ENCODE measurements around the gene ALOX12B.
"Not testable (repeated sequence)": the region's sequence is repeated elsewhere in the genome, so short reads cannot be mapped to it uniquely, and the experiment has no call there.

Gene ALOX12B

DNA sequence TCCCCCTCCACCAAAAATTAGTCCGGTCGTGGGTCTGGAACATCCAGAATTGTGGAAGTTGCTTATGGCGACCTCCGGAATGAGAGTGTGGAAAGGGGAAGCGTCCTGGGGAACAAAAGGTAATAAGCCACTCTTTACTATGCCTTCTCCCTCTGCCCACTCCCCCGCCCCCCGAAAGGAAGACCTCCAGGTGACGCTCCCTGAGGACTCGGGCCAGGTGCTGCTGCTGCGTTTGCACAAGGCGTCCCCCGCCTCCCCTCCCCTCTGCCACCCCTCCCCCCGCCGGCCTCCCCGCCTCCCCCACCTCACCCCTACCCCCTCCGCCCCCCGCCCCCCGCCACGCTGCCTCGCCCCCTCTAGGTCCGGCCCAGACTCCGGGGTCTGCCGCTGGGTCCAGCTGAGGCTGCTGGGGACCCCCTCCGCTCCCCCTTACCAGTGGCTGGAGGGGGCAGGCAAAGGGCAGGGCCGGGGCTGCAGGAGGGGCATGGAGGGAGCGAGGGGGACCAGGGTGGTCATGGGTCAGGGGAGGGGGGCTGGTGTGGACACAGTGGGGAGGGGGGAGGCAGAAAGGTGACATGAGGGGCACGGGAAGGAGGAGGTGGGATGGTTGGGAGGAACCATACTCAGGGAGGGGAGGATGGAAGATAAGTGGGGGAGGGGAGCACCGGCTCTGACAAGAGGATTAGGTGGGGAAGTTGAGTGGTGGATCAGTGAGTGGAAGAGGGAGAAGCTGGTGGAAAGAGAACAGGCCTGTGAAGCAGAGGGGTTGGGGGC, 23.6 kb downstream of the ALOX12B start:
- DNase-seq (ENCODE audit: low spot score) = no peak

DNA sequence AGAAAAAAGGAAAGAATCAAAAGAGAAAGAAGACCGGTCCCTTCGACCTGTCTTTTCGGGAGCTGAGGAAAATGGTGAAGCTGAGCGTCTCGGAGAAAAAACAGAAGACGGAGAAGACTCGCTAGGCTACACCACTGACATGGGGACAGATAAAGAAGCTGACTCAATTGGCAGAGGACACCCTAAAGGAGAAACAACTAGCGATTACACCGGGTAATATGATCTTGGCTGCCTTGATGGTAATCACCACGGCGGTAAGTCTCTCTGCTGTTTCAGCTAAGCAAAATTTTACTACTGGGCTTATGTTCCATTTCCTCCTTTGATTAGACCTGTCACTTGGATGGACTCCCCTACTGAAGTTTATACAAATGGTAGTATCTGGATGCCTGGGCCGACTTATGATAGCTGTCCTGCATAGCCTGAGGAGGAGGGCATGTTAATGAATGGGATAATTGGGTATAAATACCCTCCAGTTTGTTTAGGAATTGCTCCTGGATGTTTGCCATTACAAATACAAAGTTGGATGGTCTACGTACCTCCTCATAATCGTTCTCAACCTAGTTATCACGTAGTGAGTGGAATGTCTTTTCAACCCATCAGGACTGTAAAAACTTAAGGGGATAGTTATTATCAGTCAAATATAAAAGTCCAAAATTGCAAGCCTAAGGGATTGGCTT, 24.6 kb downstream of the ALOX12B start:
- no peak for DNase-seq (ENCODE audit: low spot score)

DNA sequence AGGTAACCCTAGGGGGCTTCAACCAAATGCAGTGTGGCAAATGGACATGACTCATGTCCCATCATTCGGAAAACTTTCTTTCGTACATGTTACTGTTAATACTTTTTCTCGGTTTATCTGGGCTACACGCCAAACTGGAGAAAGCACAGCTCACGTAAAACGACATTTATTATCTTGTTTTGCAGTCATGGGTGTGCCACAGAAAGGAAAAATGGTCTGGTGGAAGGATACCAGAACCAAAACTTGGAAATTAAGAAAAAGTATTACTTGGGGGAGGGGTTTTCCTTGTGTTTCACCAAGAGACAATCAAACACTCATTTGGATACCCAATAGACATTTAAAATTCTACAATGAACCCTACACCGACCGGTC, 25.1 kb downstream of the ALOX12B start:
- no peak for DNase-seq (ENCODE audit: low spot score)

DNA sequence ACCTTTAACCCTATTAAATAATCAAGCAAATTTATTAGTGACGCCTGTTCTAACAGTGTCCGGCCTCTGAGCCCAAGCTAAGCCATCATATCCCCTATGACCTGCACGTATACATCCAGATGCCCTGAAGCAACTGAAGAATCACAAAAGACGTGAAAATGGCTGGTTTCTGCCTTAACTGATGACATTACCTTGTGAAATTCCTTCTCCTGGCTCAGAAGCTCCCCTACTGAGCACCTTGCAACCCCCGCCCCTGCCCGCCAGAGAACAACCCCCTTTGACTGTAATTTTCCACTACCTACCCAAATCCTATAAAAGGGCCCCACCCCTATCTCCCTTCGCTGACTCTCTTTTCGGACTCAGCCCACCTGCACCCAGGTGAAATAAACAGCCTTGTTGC, 25.7 kb downstream of the ALOX12B start:
- DNase-seq (ENCODE audit: low spot score) = not testable (repeated sequence)

DNA sequence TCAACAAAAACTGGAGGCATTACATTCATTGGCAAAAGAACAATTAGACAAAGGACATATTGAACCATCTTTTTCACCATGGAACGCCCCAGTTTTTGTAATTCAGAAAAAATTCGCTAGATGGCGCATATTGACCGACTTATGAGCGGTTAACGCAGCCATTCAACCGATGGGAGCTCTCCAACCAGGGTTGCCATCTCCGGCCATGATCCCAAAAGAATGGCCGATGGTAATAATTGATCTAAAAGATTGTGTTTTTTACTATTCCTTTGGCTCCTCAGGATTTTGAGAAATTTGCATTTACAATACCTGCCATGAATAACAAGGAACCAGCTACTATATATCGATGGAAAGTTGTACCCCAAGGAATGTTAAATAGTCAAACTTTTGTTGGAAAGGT, 27.2 kb downstream of the ALOX12B start:
- DNase-seq (ENCODE audit: low spot score) = peak; percentile 72

DNA sequence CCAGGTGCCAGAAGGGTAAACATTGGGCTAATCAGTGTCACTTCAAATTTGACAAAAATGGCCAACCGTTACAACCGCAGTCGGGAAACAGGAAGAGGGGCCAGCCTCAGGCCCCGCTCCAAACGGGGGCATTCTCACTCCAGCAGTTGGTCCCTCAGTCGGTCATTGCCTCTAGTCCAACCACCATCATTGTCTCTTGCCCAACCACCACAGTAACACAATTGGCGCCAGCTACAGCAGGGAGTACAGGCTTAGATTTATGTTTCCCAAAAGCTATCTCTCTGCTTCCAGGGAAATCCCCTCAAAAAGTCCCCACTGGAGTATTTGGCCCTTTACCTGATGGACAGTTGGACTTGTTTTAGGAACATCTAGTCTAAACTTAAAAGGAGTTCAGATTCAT, 28.4 kb downstream of the ALOX12B start:
- no peak for DNase-seq (ENCODE audit: low spot score)

DNA sequence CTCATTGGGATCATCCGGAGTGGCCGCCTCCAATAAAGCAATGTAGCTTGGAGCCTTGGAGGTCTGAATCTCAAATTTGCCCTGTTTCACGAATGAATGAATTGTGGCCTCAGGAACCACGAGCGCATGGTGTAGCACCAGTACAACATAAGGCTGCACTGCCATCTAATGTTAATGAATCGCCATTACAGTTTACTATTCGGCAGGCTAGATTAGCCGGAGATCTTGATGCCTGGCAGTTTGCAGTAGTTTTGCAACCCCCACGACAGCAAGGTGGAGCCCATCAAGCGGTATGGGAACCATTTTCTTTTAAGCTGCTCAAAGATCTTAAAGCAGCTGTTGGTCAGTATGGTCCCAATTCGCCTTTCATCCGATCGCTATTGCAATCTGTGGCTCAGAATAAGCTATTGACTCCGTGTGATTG, 29.8 kb downstream of the ALOX12B start:
- peak; percentile 66 for DNase-seq (ENCODE audit: low spot score)

DNA sequence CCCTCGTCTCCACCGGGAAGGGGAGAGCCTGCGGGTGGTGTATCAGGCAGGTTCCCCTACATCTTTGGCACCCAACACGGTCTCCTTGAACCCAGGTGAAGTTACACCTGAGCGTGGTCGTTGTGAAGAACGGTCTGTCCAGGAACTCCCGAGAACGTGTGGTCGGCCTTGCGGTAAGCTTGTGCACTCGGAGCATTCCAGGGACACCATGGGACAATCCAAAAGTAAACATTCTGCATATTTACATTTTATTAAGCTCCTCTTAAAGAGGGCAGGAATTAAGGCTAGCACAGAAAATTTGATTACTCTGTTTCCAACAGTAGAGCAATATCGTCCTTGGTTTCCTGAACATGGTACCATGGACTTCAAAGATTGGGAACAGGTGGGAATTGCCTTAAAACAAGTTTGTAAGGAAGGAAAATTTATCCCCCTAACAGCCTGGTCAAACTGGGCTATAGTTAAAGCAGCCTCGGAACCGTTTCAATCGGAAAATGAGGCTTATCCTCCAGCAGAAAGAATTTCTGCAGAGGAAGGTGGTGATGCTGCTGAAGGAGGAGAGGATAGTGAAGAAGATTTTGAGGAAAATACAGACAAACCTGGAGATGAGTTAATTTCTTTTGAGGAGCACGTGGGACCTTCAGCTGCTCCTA, 30.4 kb downstream of the ALOX12B start:
- DNase-seq (ENCODE audit: low spot score) = no peak

DNA sequence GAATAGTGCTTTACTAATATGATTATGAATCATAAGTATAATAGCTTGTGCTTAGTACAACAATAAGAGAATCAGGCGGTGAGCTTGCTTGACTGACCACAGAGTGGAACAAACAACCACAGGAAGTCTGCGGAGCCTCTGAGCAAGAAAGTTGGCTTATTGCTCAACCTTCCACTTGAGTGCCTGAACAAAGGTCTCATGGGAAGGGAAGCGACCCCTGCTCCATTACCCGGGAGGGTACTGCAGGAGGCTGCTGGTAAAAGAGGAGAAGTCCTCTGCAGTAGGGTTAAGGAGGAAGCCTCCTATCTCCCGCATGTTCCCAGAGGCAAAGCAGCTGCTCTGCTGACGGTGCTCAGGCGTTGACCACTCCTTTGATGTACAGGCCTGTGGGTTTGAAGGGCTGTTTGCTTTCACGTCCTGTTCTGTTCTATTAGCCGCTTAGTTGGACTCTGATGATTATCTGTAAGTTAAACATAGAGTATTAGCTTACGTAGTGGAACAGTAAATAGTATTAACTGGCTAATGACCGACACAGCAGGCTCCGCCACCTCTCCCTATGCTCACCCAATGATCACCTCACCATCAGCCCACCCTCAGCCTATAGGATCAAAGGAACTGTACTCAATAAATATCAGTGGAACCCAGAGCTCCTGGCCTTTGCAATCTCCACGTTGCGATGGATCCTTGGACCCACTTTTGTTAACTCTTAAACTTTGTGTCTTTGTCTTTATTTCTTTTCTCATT, 31.1 kb downstream of the ALOX12B start:
- peak; percentile 61 for DNase-seq (ENCODE audit: low spot score)

DNA sequence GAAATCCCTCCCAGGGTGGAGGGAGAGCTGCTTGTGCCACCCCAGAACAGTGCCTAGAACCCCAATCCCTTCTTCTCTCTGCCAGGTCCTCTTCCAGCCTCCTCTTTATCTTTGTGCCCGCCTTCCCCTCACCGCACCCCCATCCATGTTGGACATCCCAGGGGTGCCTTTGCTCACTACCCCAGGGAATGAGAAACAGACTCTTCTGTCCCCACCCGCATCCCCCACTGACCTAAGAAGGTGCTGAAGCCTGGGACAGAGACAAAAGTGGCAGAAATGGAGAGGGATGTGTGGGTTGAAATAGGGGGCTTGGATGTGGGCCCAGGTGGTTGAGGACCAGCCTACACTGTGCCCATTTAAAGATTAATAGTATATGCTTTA, 31.7 kb downstream of the ALOX12B start:
- DNase-seq (ENCODE audit: low spot score) = no peak

DNA sequence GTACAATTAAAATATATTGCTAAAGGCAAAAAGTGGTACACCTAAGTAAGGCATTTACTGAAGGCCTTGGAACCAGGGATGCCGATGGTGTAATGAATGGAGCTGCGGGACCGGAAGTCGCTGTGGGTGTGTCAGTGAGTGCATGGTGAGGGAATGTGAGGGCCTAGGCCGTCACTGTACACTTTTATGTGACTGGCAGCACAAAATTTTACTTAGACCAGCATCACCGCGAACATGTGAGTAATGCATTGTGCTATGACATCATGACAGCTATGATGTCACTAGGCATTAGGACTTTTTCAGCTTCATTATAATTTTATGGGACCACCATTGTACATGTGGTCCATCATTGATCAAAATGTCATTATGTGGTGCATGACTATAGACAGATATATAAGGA, 33.9 kb downstream of the ALOX12B start:
- DNase-seq (ENCODE audit: low spot score) = no peak

DNA sequence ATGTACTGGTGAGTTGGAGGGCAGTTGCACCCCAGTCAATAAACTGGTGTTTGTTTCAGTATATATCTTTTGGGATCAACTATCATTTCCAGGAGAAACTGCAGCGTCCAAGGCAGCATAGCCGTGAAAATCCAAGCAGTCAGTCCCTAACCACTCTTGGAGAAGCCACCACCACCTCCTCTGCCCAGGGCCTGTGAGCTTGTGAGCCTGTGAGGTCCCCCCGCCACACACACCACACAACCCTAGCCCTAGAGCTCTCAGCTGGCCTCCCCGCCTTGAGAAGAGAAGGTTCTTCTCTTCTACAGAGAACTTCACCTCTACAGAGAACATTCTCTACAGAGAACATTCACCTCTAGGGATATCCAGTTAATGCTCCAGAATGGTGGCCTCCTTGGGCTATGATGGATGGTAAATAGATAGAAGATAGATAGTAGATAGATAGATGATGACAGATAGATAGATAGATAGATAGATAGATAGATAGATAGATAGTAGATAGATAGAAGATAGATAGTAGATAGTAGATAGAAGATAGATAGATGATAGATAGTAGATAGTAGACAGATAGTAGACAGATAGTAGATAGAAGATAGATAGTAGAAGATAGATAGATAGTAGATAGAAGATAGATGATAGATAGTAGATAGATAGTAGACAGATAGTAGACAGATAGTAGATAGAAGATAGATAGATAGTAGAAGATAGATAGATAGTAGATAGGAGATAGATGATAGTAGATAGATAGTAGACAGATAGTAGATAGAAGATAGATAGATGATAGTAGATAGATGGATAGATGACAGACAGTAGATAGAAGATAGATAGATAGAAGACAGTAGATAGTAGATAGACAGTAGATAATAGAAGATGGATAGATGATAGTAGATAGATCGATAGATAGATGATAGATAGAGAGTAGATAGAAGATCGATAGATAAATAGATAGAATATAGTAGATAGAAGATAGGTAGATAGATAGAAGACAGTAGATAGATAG, 35.0 kb downstream of the ALOX12B start:
- no peak for DNase-seq (ENCODE audit: low spot score)

DNA sequence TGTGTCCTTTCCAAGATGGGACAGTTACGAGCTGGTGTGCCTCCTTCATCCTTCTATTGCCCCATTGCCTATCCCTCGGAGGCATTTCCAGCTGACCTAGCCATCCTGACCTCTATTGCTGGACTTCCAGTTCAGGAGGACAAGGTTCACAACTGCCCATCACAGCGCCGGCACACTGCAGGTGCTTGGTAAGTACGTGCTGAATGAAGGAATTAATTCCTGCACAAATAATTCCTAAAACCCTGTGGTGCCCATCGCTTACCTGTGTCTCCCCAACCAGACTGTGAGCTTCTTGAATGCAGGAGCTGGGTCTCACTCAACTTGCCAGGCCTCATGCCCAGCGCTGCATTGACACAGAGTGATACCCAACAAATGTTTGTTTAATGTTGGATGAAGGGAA, 35.7 kb downstream of the ALOX12B start:
- DNase-seq (ENCODE audit: low spot score) = no peak

DNA sequence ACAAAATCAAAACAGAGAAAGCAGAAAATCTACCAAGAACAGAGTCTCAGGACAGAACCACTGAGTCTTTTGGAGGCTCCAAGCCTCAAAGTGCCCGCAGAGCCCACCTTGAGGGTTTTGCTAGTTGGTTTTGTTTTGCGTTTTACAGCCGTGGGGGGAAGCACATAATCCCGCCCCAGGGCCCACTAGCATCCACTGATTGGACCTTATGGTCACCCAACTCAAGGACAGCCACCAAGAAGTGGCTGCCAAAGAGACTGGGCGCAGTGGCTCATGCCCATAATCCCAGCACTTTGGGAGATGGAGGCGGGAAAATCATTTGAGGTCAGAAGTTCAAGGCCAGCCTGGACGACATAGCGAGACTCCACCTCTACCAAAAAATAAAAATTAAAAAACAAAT, 38.8 kb downstream of the ALOX12B start:
- no peak for DNase-seq (ENCODE audit: low spot score)

DNA sequence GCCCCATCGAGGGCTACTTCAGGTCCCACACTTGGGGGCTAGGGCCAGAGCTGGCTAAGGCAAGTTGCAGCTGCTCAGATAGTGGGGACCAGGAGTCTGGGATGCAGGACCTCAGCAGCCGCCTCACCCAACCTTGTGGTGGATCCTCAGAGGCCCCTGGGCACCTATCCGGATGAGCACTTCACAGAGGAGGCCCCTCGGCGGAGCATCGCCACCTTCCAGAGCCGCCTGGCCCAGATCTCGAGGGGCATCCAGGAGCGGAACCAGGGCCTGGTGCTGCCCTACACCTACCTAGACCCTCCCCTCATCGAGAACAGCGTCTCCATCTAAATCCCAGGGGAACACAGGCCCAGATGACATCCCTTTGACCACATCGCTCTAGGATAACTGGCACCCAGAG, 39.3 kb downstream of the ALOX12B start:
- DNase-seq (ENCODE audit: low spot score) = no peak

DNA sequence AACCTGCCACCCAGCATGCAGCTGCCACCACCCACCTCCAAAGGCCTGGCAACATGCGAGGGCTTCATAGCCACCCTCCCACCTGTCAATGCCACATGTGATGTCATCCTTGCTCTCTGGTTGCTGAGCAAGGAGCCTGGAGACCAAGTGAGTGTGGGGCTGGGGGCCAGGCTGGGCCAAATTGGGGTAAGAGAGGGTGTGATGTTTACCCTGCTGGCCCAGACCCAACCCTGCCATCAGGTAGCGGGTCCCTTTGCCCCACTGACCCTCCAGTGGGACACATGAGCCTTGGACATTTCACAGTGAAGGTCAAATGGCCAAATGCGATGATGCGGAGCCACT, 39.8 kb downstream of the ALOX12B start:
- DNase-seq (ENCODE audit: low spot score) = no peak

DNA sequence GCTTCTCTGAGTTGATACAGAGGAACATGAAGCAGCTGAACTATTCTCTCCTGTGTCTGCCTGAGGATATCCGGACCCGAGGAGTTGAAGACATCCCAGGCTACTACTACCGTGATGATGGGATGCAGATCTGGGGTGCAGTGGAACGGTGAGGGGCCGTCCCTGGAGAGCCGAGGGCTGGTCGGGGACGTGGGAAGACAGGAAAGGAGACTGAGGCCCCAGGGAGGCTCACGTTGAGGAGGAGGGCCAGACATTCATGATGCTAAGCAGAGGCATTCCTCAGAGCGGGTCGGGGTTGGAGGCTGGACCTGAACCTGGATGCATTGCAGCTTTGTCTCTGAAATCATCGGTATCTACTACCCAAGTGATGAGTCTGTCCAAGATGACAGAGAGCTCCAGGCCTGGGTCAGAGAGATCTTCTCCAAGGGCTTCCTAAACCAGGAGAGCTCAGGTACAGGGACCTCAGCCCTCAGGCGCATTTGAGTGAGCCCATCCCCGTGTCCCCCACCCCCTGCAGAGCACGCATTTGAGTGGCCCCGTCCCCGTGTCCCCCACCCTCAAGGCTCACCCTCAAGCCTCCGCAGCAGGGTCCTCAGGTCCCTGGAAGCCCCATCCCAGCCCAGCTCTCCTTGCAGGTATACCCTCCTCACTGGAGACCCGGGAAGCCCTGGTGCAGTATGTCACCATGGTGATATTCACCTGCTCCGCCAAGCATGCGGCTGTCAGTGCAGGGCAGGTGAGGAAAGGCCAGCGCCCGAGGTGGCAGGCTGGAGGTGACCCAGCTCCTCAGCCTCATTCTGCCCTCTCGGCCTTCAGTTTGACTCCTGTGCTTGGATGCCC, 40.4 kb downstream of the ALOX12B start:
- DNase-seq (ENCODE audit: low spot score) = no peak

DNA sequence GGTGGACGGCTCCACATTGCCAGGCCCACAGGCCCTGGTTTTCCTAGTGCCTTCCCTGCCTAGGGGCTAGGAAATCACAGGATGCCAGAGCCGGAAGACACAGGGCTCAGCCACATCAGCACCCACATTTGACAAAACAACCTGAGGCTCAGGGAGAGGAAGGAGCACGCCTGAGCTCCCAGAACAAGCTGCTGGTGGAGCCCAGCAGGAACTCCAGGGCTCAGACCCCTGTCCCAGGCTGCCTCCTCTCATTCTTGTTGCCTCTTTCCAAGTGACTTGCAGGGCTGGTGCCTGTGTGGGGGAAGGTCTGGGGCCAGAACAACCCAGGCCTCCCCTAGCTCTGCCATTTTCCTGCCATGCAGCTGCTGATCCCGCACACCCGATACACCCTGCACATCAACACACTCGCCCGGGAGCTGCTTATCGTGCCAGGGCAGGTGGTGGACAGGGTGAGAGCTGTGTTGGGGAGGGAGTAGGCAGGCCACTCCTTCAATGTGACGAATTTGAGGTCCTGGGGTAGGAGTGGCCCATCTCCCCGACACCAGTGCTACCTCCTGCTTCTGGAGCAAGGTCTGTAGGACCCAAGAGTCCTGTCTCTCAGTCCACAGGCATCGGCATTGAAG, 41.1 kb downstream of the ALOX12B start:
- no peak for DNase-seq (ENCODE audit: low spot score)

DNA sequence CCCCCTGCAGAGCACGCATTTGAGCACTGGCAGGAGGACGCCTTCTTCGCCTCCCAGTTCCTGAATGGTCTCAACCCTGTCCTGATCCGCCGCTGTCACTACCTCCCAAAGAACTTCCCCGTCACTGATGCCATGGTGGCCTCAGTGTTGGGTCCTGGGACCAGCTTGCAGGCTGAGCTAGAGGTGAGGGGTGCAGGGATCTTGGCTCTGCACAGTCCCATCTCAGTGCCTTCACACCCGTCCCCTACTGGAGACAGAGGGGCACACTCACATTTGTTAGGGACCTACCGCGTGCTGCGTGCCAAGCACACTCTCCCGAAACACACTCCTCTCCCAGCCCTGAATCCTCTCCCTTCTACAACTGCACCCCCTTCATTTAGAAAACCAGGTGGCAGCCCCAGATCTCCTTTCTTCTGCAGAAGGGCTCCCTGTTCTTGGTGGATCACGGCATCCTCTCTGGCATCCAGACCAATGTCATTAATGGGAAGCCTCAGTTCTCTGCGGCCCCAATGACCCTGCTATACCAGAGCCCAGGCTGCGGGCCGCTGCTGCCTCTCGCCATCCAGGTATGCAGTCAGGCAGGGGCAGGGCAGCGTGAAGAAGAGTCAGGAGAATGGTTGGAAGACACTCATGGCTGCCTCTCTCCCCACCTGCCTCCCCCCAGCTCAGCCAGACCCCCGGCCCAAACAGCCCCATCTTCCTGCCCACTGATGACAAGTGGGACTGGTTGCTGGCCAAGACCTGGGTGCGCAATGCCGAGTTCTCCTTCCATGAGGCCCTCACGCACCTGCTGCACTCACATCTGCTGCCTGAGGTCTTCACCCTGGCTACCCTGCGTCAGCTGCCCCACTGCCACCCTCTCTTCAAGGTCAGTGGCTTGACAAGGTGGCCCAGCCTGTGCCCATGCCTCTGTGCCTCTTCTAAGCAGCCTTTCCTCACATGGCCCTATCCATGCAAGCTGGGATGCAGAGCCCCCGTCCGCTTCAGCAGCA, 42.4 kb downstream of the ALOX12B start:
- no peak for DNase-seq (ENCODE audit: low spot score)
